Measurements from ENCODE around the gene NRXN3.

Gene NRXN3

GRCh38 chr14:79342942-79343341 is 1172.8 kb downstream of the NRXN3 start:
- Histone ChIP-seq H3K36me3 (ENCODE audit: control insufficient read depth, insufficient read depth, low read length) (no peaks in the 10 kb centered on the region), H3K4me3 (ENCODE audit: low read length) (no peak overlapping the region), H3K27ac (ENCODE audit: low read depth, low read length) (no peak overlapping the region), H3K4me1 (ENCODE audit: control insufficient read depth, insufficient read depth, low read length) (no peaks in the 10 kb centered on the region), H3K9ac (ENCODE audit: low read length) (no peak overlapping the region), H3K27me3 (ENCODE audit: control insufficient read depth, insufficient read depth, low read length) (peaks cover 2% of the 10 kb centered on the region)

GRCh38 chr14:79351011-79351410 is 1180.8 kb downstream of the NRXN3 start:
- no peak overlapping the region for H3K9ac ChIP-seq (ENCODE audit: low read length)
- H3K27me3 ChIP-seq (ENCODE audit: control insufficient read depth, insufficient read depth, low read length): no peaks in the 10 kb centered on the region
- H3K4me3 ChIP-seq (ENCODE audit: low read length): no peak overlapping the region
- H3K36me3 ChIP-seq (ENCODE audit: control insufficient read depth, insufficient read depth, low read length): no peaks in the 10 kb centered on the region
- peaks cover 4% of the 10 kb centered on the region for H3K4me1 ChIP-seq (ENCODE audit: control insufficient read depth, insufficient read depth, low read length)
- H3K27ac ChIP-seq (ENCODE audit: low read depth, low read length): no peak overlapping the region

GRCh38 chr14:79352076-79352630 is 1182.0 kb downstream of the NRXN3 start:
- Histone ChIP-seq H3K4me1 (ENCODE audit: control insufficient read depth, insufficient read depth, low read length) (peaks cover 4% of the 10 kb centered on the region), H3K4me3 (ENCODE audit: low read length) (no peak overlapping the region), H3K36me3 (ENCODE audit: control insufficient read depth, insufficient read depth, low read length) (no peaks in the 10 kb centered on the region), H3K27ac (ENCODE audit: low read depth, low read length) (no peak overlapping the region), H3K27me3 (ENCODE audit: control insufficient read depth, insufficient read depth, low read length) (no peaks in the 10 kb centered on the region), H3K9ac (ENCODE audit: low read length) (no peak overlapping the region)

GRCh38 chr14:79354336-79354735 is 1184.2 kb downstream of the NRXN3 start:
- H3K9ac ChIP-seq (ENCODE audit: low read length): no peak overlapping the region
- H3K27ac ChIP-seq (ENCODE audit: low read depth, low read length): no peak overlapping the region
- peaks cover 4% of the 10 kb centered on the region for H3K4me1 ChIP-seq (ENCODE audit: control insufficient read depth, insufficient read depth, low read length)
- H3K36me3 ChIP-seq (ENCODE audit: control insufficient read depth, insufficient read depth, low read length): no peaks in the 10 kb centered on the region
- H3K4me3 ChIP-seq (ENCODE audit: low read length): no peak overlapping the region
- H3K27me3 ChIP-seq (ENCODE audit: control insufficient read depth, insufficient read depth, low read length): no peaks in the 10 kb centered on the region

GRCh38 chr14:79356040-79356439 is 1185.9 kb downstream of the NRXN3 start:
- Histone ChIP-seq H3K9ac (ENCODE audit: low read length) (no peak overlapping the region), H3K36me3 (ENCODE audit: control insufficient read depth, insufficient read depth, low read length) (no peaks in the 10 kb centered on the region), H3K27me3 (ENCODE audit: control insufficient read depth, insufficient read depth, low read length) (no peaks in the 10 kb centered on the region), H3K4me1 (ENCODE audit: control insufficient read depth, insufficient read depth, low read length) (peaks cover 4% of the 10 kb centered on the region), H3K27ac (ENCODE audit: low read depth, low read length) (no peak overlapping the region), H3K4me3 (ENCODE audit: low read length) (no peak overlapping the region)

- Histone ChIP-seq H3K27ac (ENCODE audit: low read depth, low read length) (no peak overlapping the region), H3K27me3 (ENCODE audit: control insufficient read depth, insufficient read depth, low read length) (no peaks in the 10 kb centered on the region), H3K4me3 (ENCODE audit: low read length) (no peak overlapping the region), H3K36me3 (ENCODE audit: control insufficient read depth, insufficient read depth, low read length) (no peaks in the 10 kb centered on the region), H3K9ac (ENCODE audit: low read length) (no peak overlapping the region), H3K4me1 (ENCODE audit: control insufficient read depth, insufficient read depth, low read length) (peaks cover 4% of the 10 kb centered on the region)
Observed at GRCh38 chr14:79357307-79357706, 1187.1 kb downstream of the NRXN3 start.

GRCh38 chr14:79363291-79363690 is 1193.1 kb downstream of the NRXN3 start:
- Histone ChIP-seq H3K36me3 (ENCODE audit: control insufficient read depth, insufficient read depth, low read length) (no peaks in the 10 kb centered on the region), H3K9ac (ENCODE audit: low read length) (no peak overlapping the region), H3K4me1 (ENCODE audit: control insufficient read depth, insufficient read depth, low read length) (no peaks in the 10 kb centered on the region), H3K27ac (ENCODE audit: low read depth, low read length) (no peak overlapping the region), H3K27me3 (ENCODE audit: control insufficient read depth, insufficient read depth, low read length) (no peaks in the 10 kb centered on the region), H3K4me3 (ENCODE audit: low read length) (no peak overlapping the region)

- no peaks in the 10 kb centered on the region for H3K27me3 ChIP-seq (ENCODE audit: control insufficient read depth, insufficient read depth, low read length)
- peaks cover 6% of the 10 kb centered on the region for H3K4me1 ChIP-seq (ENCODE audit: control insufficient read depth, insufficient read depth, low read length)
- no peak overlapping the region for H3K9ac ChIP-seq (ENCODE audit: low read length)
- no peak overlapping the region for H3K4me3 ChIP-seq (ENCODE audit: low read length)
- no peaks in the 10 kb centered on the region for H3K36me3 ChIP-seq (ENCODE audit: control insufficient read depth, insufficient read depth, low read length)
- peak overlapping the region; percentile 70 for H3K27ac ChIP-seq (ENCODE audit: low read depth, low read length)
Observed at GRCh38 chr14:79369359-79370332, 1199.5 kb downstream of the NRXN3 start.

- no peak overlapping the region for H3K4me3 ChIP-seq (ENCODE audit: low read length)
- no peaks in the 10 kb centered on the region for H3K36me3 ChIP-seq (ENCODE audit: control insufficient read depth, insufficient read depth, low read length)
- H3K4me1 ChIP-seq (ENCODE audit: control insufficient read depth, insufficient read depth, low read length): peaks cover 6% of the 10 kb centered on the region
- H3K27ac ChIP-seq (ENCODE audit: low read depth, low read length): no peak overlapping the region
- H3K27me3 ChIP-seq (ENCODE audit: control insufficient read depth, insufficient read depth, low read length): no peaks in the 10 kb centered on the region
- H3K9ac ChIP-seq (ENCODE audit: low read length): no peak overlapping the region
Observed at GRCh38 chr14:79370969-79371368, 1200.8 kb downstream of the NRXN3 start.

- H3K27ac ChIP-seq (ENCODE audit: low read depth, low read length): no peak overlapping the region
- peaks cover 8% of the 10 kb centered on the region for H3K4me1 ChIP-seq (ENCODE audit: control insufficient read depth, insufficient read depth, low read length)
- no peak overlapping the region for H3K4me3 ChIP-seq (ENCODE audit: low read length)
- H3K36me3 ChIP-seq (ENCODE audit: control insufficient read depth, insufficient read depth, low read length): no peaks in the 10 kb centered on the region
- no peak overlapping the region for H3K9ac ChIP-seq (ENCODE audit: low read length)
- H3K27me3 ChIP-seq (ENCODE audit: control insufficient read depth, insufficient read depth, low read length): no peaks in the 10 kb centered on the region
Observed at GRCh38 chr14:79373451-79373850, 1203.3 kb downstream of the NRXN3 start.

- no peaks in the 10 kb centered on the region for H3K36me3 ChIP-seq (ENCODE audit: control insufficient read depth, insufficient read depth, low read length)
- no peak overlapping the region for H3K27ac ChIP-seq (ENCODE audit: low read depth, low read length)
- H3K4me3 ChIP-seq (ENCODE audit: low read length): no peak overlapping the region
- no peaks in the 10 kb centered on the region for H3K27me3 ChIP-seq (ENCODE audit: control insufficient read depth, insufficient read depth, low read length)
- H3K4me1 ChIP-seq (ENCODE audit: control insufficient read depth, insufficient read depth, low read length): peaks cover 2% of the 10 kb centered on the region
- no peak overlapping the region for H3K9ac ChIP-seq (ENCODE audit: low read length)
Observed at GRCh38 chr14:79375356-79375755, 1205.2 kb downstream of the NRXN3 start.

- Histone ChIP-seq H3K9ac (ENCODE audit: low read length) (no peak overlapping the region), H3K27ac (ENCODE audit: low read depth, low read length) (no peak overlapping the region), H3K27me3 (ENCODE audit: control insufficient read depth, insufficient read depth, low read length) (no peaks in the 10 kb centered on the region), H3K4me1 (ENCODE audit: control insufficient read depth, insufficient read depth, low read length) (peaks cover 2% of the 10 kb centered on the region), H3K36me3 (ENCODE audit: control insufficient read depth, insufficient read depth, low read length) (no peaks in the 10 kb centered on the region), H3K4me3 (ENCODE audit: low read length) (no peak overlapping the region)
Observed at GRCh38 chr14:79376557-79376956, 1206.4 kb downstream of the NRXN3 start.

GRCh38 chr14:79378020-79378419 is 1207.8 kb downstream of the NRXN3 start:
- H3K27me3 ChIP-seq (ENCODE audit: control insufficient read depth, insufficient read depth, low read length): no peaks in the 10 kb centered on the region
- H3K36me3 ChIP-seq (ENCODE audit: control insufficient read depth, insufficient read depth, low read length): no peaks in the 10 kb centered on the region
- H3K4me3 ChIP-seq (ENCODE audit: low read length): no peak overlapping the region
- H3K4me1 ChIP-seq (ENCODE audit: control insufficient read depth, insufficient read depth, low read length): peaks cover 2% of the 10 kb centered on the region
- H3K27ac ChIP-seq (ENCODE audit: low read depth, low read length): no peak overlapping the region
- no peak overlapping the region for H3K9ac ChIP-seq (ENCODE audit: low read length)
